Liver (tissue), 9 donors: ENCODE results near the gene TRMT1L. TPM values are rescaled to one million over a fixed set of nuclear protein-coding genes. Genes with fewer than 3 reads are reported as not detected.

Source experiments
- DNase-seq: peaks from one replicate; pipeline ENCODE4 v3.0.0-alpha.2; 2017; ENCODE audit warnings: low spot score
- H3K27ac ChIP-seq, 2 donors: one replicate each; pipeline ENCODE4 v1.7.0; 2013; ENCODE audit warnings: inconsistent platforms in 2 of 2, low read length in 2 of 2, control low read depth in 1 of 2, low read depth in 1 of 2, mild to moderate bottlenecking in 1 of 2
- H3K27me3 ChIP-seq, 4 donors: one replicate each; pipeline versions ENCODE4 v1.6.1 to v1.7.0; 2013; ENCODE audit warnings: low read length in 3 of 4, inconsistent platforms in 1 of 4, mild to moderate bottlenecking in 1 of 4, moderate library complexity in 1 of 4; ENCODE audit not compliant: control insufficient read depth in 4 of 4, insufficient read depth in 4 of 4
- H3K36me3 ChIP-seq, 4 donors: one replicate each; pipeline versions ENCODE4 v1.6.1 to v1.7.0; 2013; ENCODE audit warnings: low read length in 3 of 4, mild to moderate bottlenecking in 3 of 4, low read depth in 1 of 4, moderate library complexity in 1 of 4; ENCODE audit not compliant: control insufficient read depth in 4 of 4, insufficient read depth in 3 of 4
- H3K4me1 ChIP-seq, 4 donors: one replicate each; pipeline versions ENCODE4 v1.6.1 to v1.7.0; 2013; ENCODE audit warnings: low read length in 3 of 4, mild to moderate bottlenecking in 3 of 4, moderate library complexity in 1 of 4; ENCODE audit not compliant: control insufficient read depth in 4 of 4, insufficient read depth in 4 of 4
- H3K4me3 ChIP-seq, 3 donors: one replicate each; pipeline versions ENCODE4 v1.6.1 to v1.7.0; 2013; ENCODE audit warnings: low read length in 3 of 3, control low read depth in 1 of 3, low read depth in 1 of 3, mild to moderate bottlenecking in 1 of 3
- H3K9ac ChIP-seq, 2 donors: one replicate each; pipeline ENCODE4 v1.7.0; 2013; ENCODE audit warnings: low read length in 2 of 2, mild to moderate bottlenecking in 2 of 2, moderate library complexity in 2 of 2, control low read depth in 1 of 2, low read depth in 1 of 2
- H3K9me3 ChIP-seq, 4 donors: one replicate each; pipeline versions ENCODE4 v1.6.1 to v1.7.0; 2013; ENCODE audit warnings: low read length in 3 of 4; ENCODE audit not compliant: control insufficient read depth in 4 of 4
- EGR1 ChIP-seq, 2 donors: IDR thresholded peaks; 2 replicates each; pipeline ENCODE4 v1.6.1; 2016 to 2018; ENCODE audit warnings: antibody characterized with exemption in 2 of 2, low read depth in 2 of 2
- FOXA1 ChIP-seq: IDR thresholded peaks from 2 replicates; pipeline ENCODE4 v1.6.1; 2016; ENCODE audit warnings: antibody characterized with exemption
- FOXA2 ChIP-seq: IDR thresholded peaks from 2 replicates; pipeline ENCODE4 v1.6.1; 2016; ENCODE audit warnings: antibody characterized with exemption
- GABPA ChIP-seq, 2 donors: IDR thresholded peaks in 1 of 2; conservative IDR thresholded peaks in 1 of 2; 2 replicates each; pipeline ENCODE4 v1.6.1; 2016; ENCODE audit warnings: antibody characterized with exemption in 2 of 2, mild to moderate bottlenecking in 1 of 2, moderate library complexity in 1 of 2
- HNF4A ChIP-seq, 2 donors: conservative IDR thresholded peaks; 2 replicates each; pipeline ENCODE4 v1.6.1; 2016; ENCODE audit warnings: antibody characterized with exemption in 2 of 2, mild to moderate bottlenecking in 2 of 2
- HNF4G ChIP-seq: IDR thresholded peaks from 2 replicates; pipeline ENCODE4 v1.6.1; 2016; ENCODE audit warnings: antibody characterized with exemption
- JUND ChIP-seq, 2 donors: IDR thresholded peaks; 2 replicates each; pipeline ENCODE4 v1.6.1; 2016; ENCODE audit warnings: antibody characterized with exemption in 2 of 2
- MAX ChIP-seq: IDR thresholded peaks from 2 replicates; pipeline ENCODE4 v1.6.1; 2016; ENCODE audit warnings: antibody characterized with exemption
- NR2F2 ChIP-seq: IDR thresholded peaks from 2 replicates; pipeline ENCODE4 v1.6.1; 2016; ENCODE audit warnings: antibody characterized with exemption
- RAD21 ChIP-seq, 2 donors: IDR thresholded peaks; 2 replicates each; pipeline ENCODE4 v1.6.1; 2016; ENCODE audit warnings: antibody characterized with exemption in 2 of 2, mild to moderate bottlenecking in 2 of 2
- RXRA ChIP-seq, 2 donors: IDR thresholded peaks; 2 replicates each; pipeline ENCODE4 v1.6.1; 2017 to 2018; ENCODE audit warnings: antibody characterized with exemption in 2 of 2, mild to moderate bottlenecking in 1 of 2
- SP1 ChIP-seq: IDR thresholded peaks from 2 replicates; pipeline ENCODE4 v1.6.1; 2018; ENCODE audit warnings: antibody characterized with exemption, mild to moderate bottlenecking
- TAF1 ChIP-seq: conservative IDR thresholded peaks from 2 replicates; pipeline ENCODE4 v1.6.1; 2016; ENCODE audit warnings: antibody characterized with exemption, mild to moderate bottlenecking
- YY1 ChIP-seq: IDR thresholded peaks from 2 replicates; pipeline ENCODE4 v1.6.1; 2016; ENCODE audit warnings: antibody characterized with exemption, mild to moderate bottlenecking
- WGBS: extraction: QIAGEN DNeasy Blood & Tissue Kit; methylation state at CpG from one replicate; pipeline ENCODE4 v1.1.7; 2013; 5-methylcytosine and 5-hydroxymethylcytosine counted together
- polyA plus RNA-seq, 2 donors: library from polyadenylated mRNA; stranded (reverse) in 1 of 2; unstranded in 1 of 2; fragments of 200-250 nt in 1 of 2; fragments of >200 nt in 1 of 2; fragmentation: Nextera tagmentation in 1 of 2; extraction: Ambion mirVana in 1 of 2; gene quantifications; one replicate each; pipeline versions ENCODE4 v1.2.1 to v1.2.3, GENCODE V29; 2013 to 2015
- total RNA-seq, 2 donors: library from RNA; depleted of rRNA; stranded (reverse); fragments of >200 nt; gene quantifications; one replicate each; pipeline ENCODE4 v1.2.3, GENCODE V29; 2014
- TF ChIP-seq, protein P1 (sequence below): IDR thresholded peaks from 2 replicates; pipeline ENCODE4 v1.6.1; 2016; ENCODE audit warnings: antibody characterized with exemption, mild to moderate bottlenecking
- TF ChIP-seq, protein P2 (sequence below): IDR thresholded peaks from 2 replicates; pipeline ENCODE4 v1.6.1; 2016; ENCODE audit warnings: antibody characterized with exemption
- TF ChIP-seq, protein P3 (sequence below): fragments of 150-350 bp; IDR thresholded peaks from 2 replicates; pipeline ENCODE4 v1.5.1; 2017; ENCODE audit warnings: improper control_type of control experiment, low read depth, low read length; ENCODE audit not compliant: missing input control
- donor health status: healthy.
- donor health status: healthy.
- donor health status: healthy.
- donor health status: healthy.
- donor health status: healthy.

TRMT1L gene
- total and polyA plus RNA-seq, 4 donors = 4.3 to 33.9 (median 9.9) TPM

DNA sequence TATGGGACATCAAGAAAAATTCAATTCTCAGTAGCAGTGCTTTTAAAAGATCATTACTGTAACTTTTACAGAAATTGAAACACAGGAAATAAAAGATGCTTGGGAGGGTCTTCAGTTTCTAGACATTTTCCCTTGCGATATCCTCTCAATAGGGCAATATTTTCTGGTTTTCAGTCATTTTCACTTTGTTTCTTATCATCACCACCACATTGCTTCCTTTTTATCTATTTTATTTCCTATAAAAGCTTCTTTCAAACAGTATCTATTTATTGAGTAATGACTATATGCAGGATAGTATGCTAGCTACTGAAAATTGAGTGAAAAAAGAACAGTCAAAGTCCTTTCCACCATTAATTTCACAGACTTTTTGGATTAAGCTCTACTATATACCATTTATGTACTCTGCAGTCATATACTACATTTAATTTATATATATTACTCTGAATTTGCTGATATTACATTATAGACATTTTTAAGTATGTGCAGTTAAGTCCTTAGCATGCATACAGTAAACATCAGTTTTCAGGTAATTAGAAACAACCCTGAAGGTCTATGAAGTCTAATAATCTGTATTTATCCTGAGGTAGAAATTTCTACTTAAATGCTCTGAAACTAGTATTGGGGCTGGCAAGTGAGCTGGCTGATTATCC, 18.7 kb downstream of the TRMT1L start:
- no peak overlapping the region for H3K4me3 ChIP-seq
- WGBS = 90% methylated on average over 1 of the region's 1 CpG
- H3K9me3 ChIP-seq = no peaks in the 10 kb centered on the region
- no peak for TF ChIP-seq RXRA (IDR thresholded peaks at IDR 0.05)
- TF ChIP-seq FOXA2 = no peak
- no peak for TF ChIP-seq YY1
- TF ChIP-seq TAF1 = no peak
- no peak for TF ChIP-seq NR2F2
- no peak for TF ChIP-seq HNF4A (conservative IDR thresholded peaks at IDR 0.05)
- no peak for TF ChIP-seq MAX
- H3K4me1 ChIP-seq = no peaks in the 10 kb centered on the region
- H3K27ac ChIP-seq = no peak overlapping the region
- peaks cover 1 to 37% (median 34%) of the 10 kb centered on the region in 4 donors for H3K36me3 ChIP-seq
- DNase-seq = no peak
- no peak overlapping the region for H3K9ac ChIP-seq
- no peaks in the 10 kb centered on the region for H3K27me3 ChIP-seq

DNA sequence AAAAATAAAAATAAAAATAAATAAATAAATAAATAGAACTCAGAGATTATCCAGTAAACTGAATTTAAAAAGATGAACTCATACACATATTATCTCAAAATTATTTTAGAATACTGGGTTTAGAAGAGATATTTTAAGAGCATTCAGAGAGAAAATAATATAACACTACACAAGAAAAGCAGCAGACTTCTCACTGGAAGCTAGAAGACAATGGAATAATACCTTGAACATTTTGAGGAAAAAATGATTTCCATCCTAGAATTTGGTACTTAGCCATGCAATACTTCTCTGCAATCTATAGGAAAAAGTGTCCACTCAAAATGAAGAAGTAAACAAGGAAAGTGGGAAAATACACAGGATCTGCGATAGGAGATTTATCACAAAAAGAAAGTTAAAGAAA, 24.2 kb downstream of the TRMT1L start:
- no peaks in the 10 kb centered on the region for H3K4me1 ChIP-seq
- H3K27ac ChIP-seq = no peak overlapping the region
- 90% methylated on average over 1 of the region's 1 CpG for WGBS
- peaks cover 0 to 38% (median 31%) of the 10 kb centered on the region in 4 donors for H3K36me3 ChIP-seq
- TF ChIP-seq HNF4A (conservative IDR thresholded peaks at IDR 0.05) (no peak), FOXA2 (no peak), FOXA1 (no peak), RXRA (IDR thresholded peaks at IDR 0.05) (no peak), YY1 (no peak), SP1 (no peak), TAF1 (no peak), EGR1 (IDR thresholded peaks at IDR 0.05; ENCODE audit: low read depth in 2 of 2) (no peak), MAX (no peak), JUND (IDR thresholded peaks at IDR 0.05) (no peak), HNF4G (no peak)
- TF ChIP-seq, protein P1, sequence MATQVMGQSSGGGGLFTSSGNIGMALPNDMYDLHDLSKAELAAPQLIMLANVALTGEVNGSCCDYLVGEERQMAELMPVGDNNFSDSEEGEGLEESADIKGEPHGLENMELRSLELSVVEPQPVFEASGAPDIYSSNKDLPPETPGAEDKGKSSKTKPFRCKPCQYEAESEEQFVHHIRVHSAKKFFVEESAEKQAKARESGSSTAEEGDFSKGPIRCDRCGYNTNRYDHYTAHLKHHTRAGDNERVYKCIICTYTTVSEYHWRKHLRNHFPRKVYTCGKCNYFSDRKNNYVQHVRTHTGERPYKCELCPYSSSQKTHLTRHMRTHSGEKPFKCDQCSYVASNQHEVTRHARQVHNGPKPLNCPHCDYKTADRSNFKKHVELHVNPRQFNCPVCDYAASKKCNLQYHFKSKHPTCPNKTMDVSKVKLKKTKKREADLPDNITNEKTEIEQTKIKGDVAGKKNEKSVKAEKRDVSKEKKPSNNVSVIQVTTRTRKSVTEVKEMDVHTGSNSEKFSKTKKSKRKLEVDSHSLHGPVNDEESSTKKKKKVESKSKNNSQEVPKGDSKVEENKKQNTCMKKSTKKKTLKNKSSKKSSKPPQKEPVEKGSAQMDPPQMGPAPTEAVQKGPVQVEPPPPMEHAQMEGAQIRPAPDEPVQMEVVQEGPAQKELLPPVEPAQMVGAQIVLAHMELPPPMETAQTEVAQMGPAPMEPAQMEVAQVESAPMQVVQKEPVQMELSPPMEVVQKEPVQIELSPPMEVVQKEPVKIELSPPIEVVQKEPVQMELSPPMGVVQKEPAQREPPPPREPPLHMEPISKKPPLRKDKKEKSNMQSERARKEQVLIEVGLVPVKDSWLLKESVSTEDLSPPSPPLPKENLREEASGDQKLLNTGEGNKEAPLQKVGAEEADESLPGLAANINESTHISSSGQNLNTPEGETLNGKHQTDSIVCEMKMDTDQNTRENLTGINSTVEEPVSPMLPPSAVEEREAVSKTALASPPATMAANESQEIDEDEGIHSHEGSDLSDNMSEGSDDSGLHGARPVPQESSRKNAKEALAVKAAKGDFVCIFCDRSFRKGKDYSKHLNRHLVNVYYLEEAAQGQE = no peak
- TF ChIP-seq, protein P2, sequence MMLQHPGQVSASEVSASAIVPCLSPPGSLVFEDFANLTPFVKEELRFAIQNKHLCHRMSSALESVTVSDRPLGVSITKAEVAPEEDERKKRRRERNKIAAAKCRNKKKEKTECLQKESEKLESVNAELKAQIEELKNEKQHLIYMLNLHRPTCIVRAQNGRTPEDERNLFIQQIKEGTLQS = no peak
- no peak for DNase-seq
- no peak overlapping the region for H3K4me3 ChIP-seq
- no peak overlapping the region for H3K9ac ChIP-seq
- H3K9me3 ChIP-seq = peaks cover 0 to 5% (median 1%) of the 10 kb centered on the region in 4 donors
- no peaks in the 10 kb centered on the region for H3K27me3 ChIP-seq

- Histone ChIP-seq H3K27ac (no peak overlapping the region), H3K4me1 (no peaks in the 10 kb centered on the region), H3K27me3 (no peaks in the 10 kb centered on the region), H3K36me3 (peaks cover 0 to 36% (median 34%) of the 10 kb centered on the region in 4 donors), H3K4me3 (no peak overlapping the region), H3K9ac (no peak overlapping the region), H3K9me3 (peaks cover 0 to 5% (median 1%) of the 10 kb centered on the region in 4 donors)
- DNase-seq = no peak
- TF ChIP-seq EGR1 (IDR thresholded peaks at IDR 0.05; ENCODE audit: low read depth in 2 of 2) (no peak), JUND (IDR thresholded peaks at IDR 0.05) (no peak), RAD21 (IDR thresholded peaks at IDR 0.05) (no peak), TAF1 (no peak), FOXA1 (no peak), HNF4G (no peak), GABPA (IDR thresholded peaks at IDR 0.05 in 1 of 2, conservative IDR thresholded peaks at IDR 0.05 in 1 of 2) (no peak), YY1 (no peak), NR2F2 (no peak), RXRA (IDR thresholded peaks at IDR 0.05) (no peak), FOXA2 (no peak), SP1 (no peak)
- TF ChIP-seq, protein P3, sequence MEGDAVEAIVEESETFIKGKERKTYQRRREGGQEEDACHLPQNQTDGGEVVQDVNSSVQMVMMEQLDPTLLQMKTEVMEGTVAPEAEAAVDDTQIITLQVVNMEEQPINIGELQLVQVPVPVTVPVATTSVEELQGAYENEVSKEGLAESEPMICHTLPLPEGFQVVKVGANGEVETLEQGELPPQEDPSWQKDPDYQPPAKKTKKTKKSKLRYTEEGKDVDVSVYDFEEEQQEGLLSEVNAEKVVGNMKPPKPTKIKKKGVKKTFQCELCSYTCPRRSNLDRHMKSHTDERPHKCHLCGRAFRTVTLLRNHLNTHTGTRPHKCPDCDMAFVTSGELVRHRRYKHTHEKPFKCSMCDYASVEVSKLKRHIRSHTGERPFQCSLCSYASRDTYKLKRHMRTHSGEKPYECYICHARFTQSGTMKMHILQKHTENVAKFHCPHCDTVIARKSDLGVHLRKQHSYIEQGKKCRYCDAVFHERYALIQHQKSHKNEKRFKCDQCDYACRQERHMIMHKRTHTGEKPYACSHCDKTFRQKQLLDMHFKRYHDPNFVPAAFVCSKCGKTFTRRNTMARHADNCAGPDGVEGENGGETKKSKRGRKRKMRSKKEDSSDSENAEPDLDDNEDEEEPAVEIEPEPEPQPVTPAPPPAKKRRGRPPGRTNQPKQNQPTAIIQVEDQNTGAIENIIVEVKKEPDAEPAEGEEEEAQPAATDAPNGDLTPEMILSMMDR = no peak
- TF ChIP-seq, protein P1 = no peak
- WGBS = 88% methylated on average over 2 of the region's 2 CpGs
These were observed 27.0 kb downstream of the TRMT1L start for GRCh38 chr1:185129708-185130107.
